Nephron (organoid): Measurements from ENCODE around the gene ZPLD1.

ENCODE experiments used
- H3K27ac Mint-ChIP-seq, 3 experiments: 2 replicates each; pipeline ENCODE4 v1.8.0; 2020; ENCODE audit warnings: mixed read lengths in 3 of 3, mild to moderate bottlenecking in 2 of 3, moderate library complexity in 1 of 3
- H3K27me3 Mint-ChIP-seq: 2 replicates; pipeline ENCODE4 v1.8.0; 2021; ENCODE audit warnings: low read depth, mild to moderate bottlenecking, moderate library complexity, mixed read lengths
- H3K36me3 Mint-ChIP-seq: 2 replicates; pipeline ENCODE4 v1.8.0; 2020; ENCODE audit warnings: low read depth, mixed read lengths
- H3K4me1 Mint-ChIP-seq: 2 replicates; pipeline ENCODE4 v1.8.0; 2020; ENCODE audit warnings: mixed read lengths
- H3K4me3 Mint-ChIP-seq, 3 experiments: 2 replicates each; pipeline ENCODE4 v1.8.0; 2020; ENCODE audit warnings: mild to moderate bottlenecking in 3 of 3, mixed read lengths in 3 of 3, moderate library complexity in 2 of 3
- H3K9me3 Mint-ChIP-seq: 2 replicates; pipeline ENCODE4 v1.8.0; 2020; ENCODE audit warnings: mixed read lengths
- TF ChIP-seq, protein P1 (sequence below), 3 experiments: fragments of 200-600 bp; sonication (generic); IDR thresholded peaks; one replicate each; pipeline ENCODE4 v1.5.0; 2021; ENCODE audit warnings: antibody characterized with exemption in 3 of 3; ENCODE audit not compliant: unreplicated experiment in 3 of 3

The ZPLD1 gene

DNA sequence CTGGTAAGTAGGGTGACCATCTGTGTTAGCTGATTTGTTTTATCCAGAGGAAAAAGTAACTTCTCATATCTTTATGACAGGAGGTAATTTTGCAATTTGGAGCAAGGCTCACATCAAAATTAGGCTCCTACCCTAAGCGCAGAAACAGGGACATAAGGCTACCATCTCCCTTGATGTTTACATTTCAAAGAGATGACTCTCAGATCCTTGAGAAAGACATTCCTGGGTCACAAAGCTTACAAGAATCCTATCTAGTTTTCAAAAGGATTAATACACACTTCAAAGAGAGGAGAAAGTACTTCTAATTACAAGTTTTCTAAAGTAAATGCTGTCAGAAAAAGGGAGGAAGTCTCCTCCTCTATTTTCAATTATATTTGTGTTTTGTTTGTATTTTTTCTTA is 7.0 kb downstream of the ZPLD1 start:
- TF ChIP-seq, protein P1, sequence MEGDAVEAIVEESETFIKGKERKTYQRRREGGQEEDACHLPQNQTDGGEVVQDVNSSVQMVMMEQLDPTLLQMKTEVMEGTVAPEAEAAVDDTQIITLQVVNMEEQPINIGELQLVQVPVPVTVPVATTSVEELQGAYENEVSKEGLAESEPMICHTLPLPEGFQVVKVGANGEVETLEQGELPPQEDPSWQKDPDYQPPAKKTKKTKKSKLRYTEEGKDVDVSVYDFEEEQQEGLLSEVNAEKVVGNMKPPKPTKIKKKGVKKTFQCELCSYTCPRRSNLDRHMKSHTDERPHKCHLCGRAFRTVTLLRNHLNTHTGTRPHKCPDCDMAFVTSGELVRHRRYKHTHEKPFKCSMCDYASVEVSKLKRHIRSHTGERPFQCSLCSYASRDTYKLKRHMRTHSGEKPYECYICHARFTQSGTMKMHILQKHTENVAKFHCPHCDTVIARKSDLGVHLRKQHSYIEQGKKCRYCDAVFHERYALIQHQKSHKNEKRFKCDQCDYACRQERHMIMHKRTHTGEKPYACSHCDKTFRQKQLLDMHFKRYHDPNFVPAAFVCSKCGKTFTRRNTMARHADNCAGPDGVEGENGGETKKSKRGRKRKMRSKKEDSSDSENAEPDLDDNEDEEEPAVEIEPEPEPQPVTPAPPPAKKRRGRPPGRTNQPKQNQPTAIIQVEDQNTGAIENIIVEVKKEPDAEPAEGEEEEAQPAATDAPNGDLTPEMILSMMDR (IDR thresholded peaks at IDR 0.05; ENCODE audit: unreplicated experiment in 3 of 3) = no peak
- Mint-ChIP-seq H3K9me3 (no peaks in the 10 kb centered on the region), H3K27ac (no peak overlapping the region), H3K27me3 (no peaks in the 10 kb centered on the region), H3K4me1 (no peaks in the 10 kb centered on the region), H3K36me3 (no peaks in the 10 kb centered on the region), H3K4me3 (no peak overlapping the region)

DNA sequence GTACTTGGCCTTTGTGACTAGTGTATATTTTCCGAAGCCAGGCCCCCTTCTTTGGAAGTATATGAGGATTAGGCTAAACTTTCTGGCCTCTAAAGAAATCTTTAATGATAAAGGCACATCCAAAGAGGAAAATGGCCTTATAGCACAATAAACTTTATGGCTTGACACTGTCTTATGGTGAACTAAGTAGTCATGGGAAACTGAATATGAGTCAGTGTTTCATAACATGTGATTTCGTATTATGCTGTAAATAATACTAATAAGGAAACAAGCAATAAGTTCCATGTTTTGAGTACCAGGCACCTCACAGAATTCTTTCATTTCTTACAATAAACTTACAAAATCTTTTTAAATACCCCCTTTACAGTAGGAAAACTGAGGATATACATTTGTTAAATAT is 8.2 kb downstream of the ZPLD1 start:
- H3K27ac Mint-ChIP-seq = no peak overlapping the region
- TF ChIP-seq, protein P1 (IDR thresholded peaks at IDR 0.05; ENCODE audit: unreplicated experiment in 3 of 3) = no peak
- no peaks in the 10 kb centered on the region for H3K4me1 Mint-ChIP-seq

GRCh38 chr3:102444101-102444500 is 9.3 kb downstream of the ZPLD1 start:
- Mint-ChIP-seq H3K27me3 (no peaks in the 10 kb centered on the region), H3K4me3 (no peak overlapping the region), H3K9me3 (no peaks in the 10 kb centered on the region), H3K27ac (no peak overlapping the region), H3K36me3 (no peaks in the 10 kb centered on the region), H3K4me1 (no peaks in the 10 kb centered on the region)
- TF ChIP-seq, protein P1 (IDR thresholded peaks at IDR 0.05; ENCODE audit: unreplicated experiment in 3 of 3) = no peak

More for the DNA sequence above, 8.2 kb downstream of the ZPLD1 start:
- Mint-ChIP-seq H3K27me3 (no peaks in the 10 kb centered on the region), H3K36me3 (no peaks in the 10 kb centered on the region), H3K4me3 (no peak overlapping the region), H3K9me3 (no peaks in the 10 kb centered on the region)

DNA sequence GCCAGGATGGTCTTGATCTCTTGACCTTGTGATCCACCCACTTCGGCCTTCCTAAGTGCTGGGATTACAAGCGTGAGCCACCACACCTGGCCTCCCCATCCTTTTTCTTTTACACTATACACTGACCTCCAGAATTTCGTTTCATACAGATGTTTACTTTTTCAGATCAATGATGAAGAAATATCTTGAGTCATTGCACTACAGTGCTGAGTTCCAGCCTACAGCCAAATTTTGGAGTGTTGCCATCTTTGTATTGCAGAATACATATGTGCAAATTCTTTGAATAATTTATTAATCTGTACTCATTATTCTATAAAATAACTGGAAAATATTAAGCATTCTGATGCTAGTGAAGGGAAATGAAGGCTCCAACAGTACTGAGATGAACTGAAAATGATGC is 12.5 kb downstream of the ZPLD1 start:
- no peak overlapping the region for H3K4me3 Mint-ChIP-seq
- H3K4me1 Mint-ChIP-seq = no peaks in the 10 kb centered on the region
- no peaks in the 10 kb centered on the region for H3K36me3 Mint-ChIP-seq
- H3K9me3 Mint-ChIP-seq = no peaks in the 10 kb centered on the region
- TF ChIP-seq, protein P1 (IDR thresholded peaks at IDR 0.05; ENCODE audit: unreplicated experiment in 3 of 3) = no peak
- H3K27me3 Mint-ChIP-seq = no peaks in the 10 kb centered on the region
- H3K27ac Mint-ChIP-seq = no peak overlapping the region

DNA sequence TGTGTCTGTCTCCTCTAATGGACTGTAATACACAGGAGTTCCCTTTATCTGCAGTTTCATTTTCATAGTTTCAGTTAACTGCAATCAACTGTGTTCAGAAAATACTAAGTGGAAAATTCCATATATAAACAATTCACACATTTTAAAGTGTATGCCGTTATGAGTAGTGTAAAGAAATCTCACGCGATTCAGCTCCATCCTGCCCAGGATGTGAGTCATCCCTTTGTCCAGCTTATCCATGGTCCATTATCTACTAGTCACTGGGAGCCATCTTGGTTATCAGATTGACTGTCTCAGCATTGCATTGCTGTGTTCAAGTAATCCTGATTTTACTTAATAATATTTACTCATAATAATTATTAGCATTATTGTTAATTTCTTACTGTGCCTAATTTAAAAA is 14.5 kb downstream of the ZPLD1 start:
- H3K27me3 Mint-ChIP-seq = no peaks in the 10 kb centered on the region
- no peaks in the 10 kb centered on the region for H3K36me3 Mint-ChIP-seq
- no peak overlapping the region for H3K4me3 Mint-ChIP-seq
- TF ChIP-seq, protein P1 (IDR thresholded peaks at IDR 0.05; ENCODE audit: unreplicated experiment in 3 of 3) = no peak
- no peaks in the 10 kb centered on the region for H3K4me1 Mint-ChIP-seq
- no peaks in the 10 kb centered on the region for H3K9me3 Mint-ChIP-seq
- H3K27ac Mint-ChIP-seq = no peak overlapping the region

GRCh38 chr3:102449930-102450329 is 15.1 kb downstream of the ZPLD1 start:
- H3K4me1 Mint-ChIP-seq = no peaks in the 10 kb centered on the region
- H3K36me3 Mint-ChIP-seq = no peaks in the 10 kb centered on the region
- H3K9me3 Mint-ChIP-seq = no peaks in the 10 kb centered on the region

More at GRCh38 chr3:102449930-102450329, 15.1 kb downstream of the ZPLD1 start:
- TF ChIP-seq, protein P1 (IDR thresholded peaks at IDR 0.05; ENCODE audit: unreplicated experiment in 3 of 3) = no peak
- H3K27ac Mint-ChIP-seq = no peak overlapping the region
- H3K4me3 Mint-ChIP-seq = no peak overlapping the region
- no peaks in the 10 kb centered on the region for H3K27me3 Mint-ChIP-seq
